ENCODE measurements around the gene EXOC6B. TPM values are rescaled to one million over a fixed set of nuclear protein-coding genes. Genes with fewer than 3 reads are reported as not detected.

The EXOC6B gene
- total RNA-seq, 2 experiments from 2014 or later: 16.9 to 17.5 TPM

DNA sequence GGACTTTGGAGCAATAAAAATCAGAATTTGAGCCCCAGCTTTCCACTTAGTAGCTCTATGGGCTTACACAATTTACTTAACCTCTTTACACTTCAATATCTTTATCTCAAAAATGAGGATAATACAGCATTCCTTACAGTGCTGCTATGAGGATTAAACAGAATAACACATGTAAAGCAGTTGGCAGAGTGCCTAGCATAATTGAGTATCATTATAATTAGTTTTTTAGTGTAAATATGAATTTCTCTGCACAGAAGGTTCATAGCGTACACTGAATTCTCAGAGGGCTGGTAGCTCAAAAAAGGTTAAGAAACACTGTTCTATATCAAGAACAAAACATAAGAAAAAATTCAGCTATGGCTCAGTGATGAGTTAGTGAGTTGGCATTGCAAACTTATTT lies 487.8 kb downstream of the EXOC6B start:
- Mint-ChIP-seq H3K27me3 (no peaks in the 10 kb centered on the region), H3K9me3 (no peaks in the 10 kb centered on the region), H3K27ac (no peak overlapping the region), H3K4me3 (no peak overlapping the region), H3K4me1 (ENCODE audit: low read depth) (no peaks in the 10 kb centered on the region), H3K36me3 (ENCODE audit: low read depth) (peaks cover 12% of the 10 kb centered on the region)
- Histone ChIP-seq H3K4me1 (ENCODE audit: insufficient read depth, low read length) (no peaks in the 10 kb centered on the region), H3K36me3 (ENCODE audit: insufficient read depth, low read length) (no peaks in the 10 kb centered on the region), H3K9me3 (ENCODE audit: control insufficient read depth in 1 of 2, insufficient read depth in 1 of 2, low read length in 2 of 2) (no peaks in the 10 kb centered on the region), H3K27ac (ENCODE audit: low read depth in 1 of 2, low read length in 2 of 2) (no peak overlapping the region), H3K27me3 (ENCODE audit: control insufficient read depth in 1 of 2, insufficient read depth in 2 of 2, low read length in 2 of 2) (no peaks in the 10 kb centered on the region), H3K4me3 (ENCODE audit: low read length) (no peak overlapping the region)
- TF ChIP-seq CTCF (IDR thresholded peaks at IDR 0.05): no peak
- DNase-seq (no peak), ATAC-seq (ENCODE audit: poor library complexity) (no peak)
- POLR2A ChIA-PET: no interaction called here
- intact Hi-C loops (cut with DNase I, micrococcal nuclease): no loop called here
- CTCF ChIA-PET: no interaction called here

DNA sequence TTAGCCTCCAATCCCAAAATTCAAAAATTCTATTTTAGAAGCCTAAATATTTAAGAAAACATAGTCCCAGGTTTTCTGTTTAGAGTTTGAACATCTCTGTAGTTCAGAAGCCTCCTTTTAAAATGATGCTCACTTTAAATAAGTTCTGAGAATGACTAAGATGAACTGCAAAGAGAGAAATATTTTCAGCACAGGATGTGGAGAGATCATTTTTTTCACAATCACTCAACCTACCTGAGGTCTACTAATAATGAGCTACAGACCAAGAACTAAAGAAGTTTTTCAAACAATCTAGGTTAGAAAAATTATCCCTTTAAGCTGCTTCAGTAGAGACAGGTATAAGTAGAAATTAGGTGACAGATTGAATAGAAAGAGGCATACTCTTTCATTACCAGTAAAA lies 493.1 kb downstream of the EXOC6B start:
- no peaks in the 10 kb centered on the region for H3K4me1 Mint-ChIP-seq (ENCODE audit: low read depth)
- H3K36me3 Mint-ChIP-seq (ENCODE audit: low read depth): peaks cover 16% of the 10 kb centered on the region
- no peaks in the 10 kb centered on the region for H3K9me3 ChIP-seq (ENCODE audit: control insufficient read depth in 1 of 2, insufficient read depth in 1 of 2, low read length in 2 of 2)
- no peaks in the 10 kb centered on the region for H3K36me3 ChIP-seq (ENCODE audit: insufficient read depth, low read length)
- no peak overlapping the region for H3K4me3 Mint-ChIP-seq
- ATAC-seq (ENCODE audit: poor library complexity): no peak
- no peak overlapping the region for H3K27ac Mint-ChIP-seq
- H3K4me3 ChIP-seq (ENCODE audit: low read length): no peak overlapping the region
- intact Hi-C loops (cut with DNase I, micrococcal nuclease): no loop called here
- no peaks in the 10 kb centered on the region for H3K27me3 Mint-ChIP-seq
- no peak for TF ChIP-seq CTCF (IDR thresholded peaks at IDR 0.05)
- no peak overlapping the region for H3K27ac ChIP-seq (ENCODE audit: low read depth in 1 of 2, low read length in 2 of 2)
- no peaks in the 10 kb centered on the region for H3K9me3 Mint-ChIP-seq
- H3K4me1 ChIP-seq (ENCODE audit: insufficient read depth, low read length): no peaks in the 10 kb centered on the region
- ChIA-PET POLR2A (no interaction called here), CTCF (no interaction called here)
- H3K27me3 ChIP-seq (ENCODE audit: control insufficient read depth in 1 of 2, insufficient read depth in 2 of 2, low read length in 2 of 2): no peaks in the 10 kb centered on the region
- no peak for DNase-seq

DNA sequence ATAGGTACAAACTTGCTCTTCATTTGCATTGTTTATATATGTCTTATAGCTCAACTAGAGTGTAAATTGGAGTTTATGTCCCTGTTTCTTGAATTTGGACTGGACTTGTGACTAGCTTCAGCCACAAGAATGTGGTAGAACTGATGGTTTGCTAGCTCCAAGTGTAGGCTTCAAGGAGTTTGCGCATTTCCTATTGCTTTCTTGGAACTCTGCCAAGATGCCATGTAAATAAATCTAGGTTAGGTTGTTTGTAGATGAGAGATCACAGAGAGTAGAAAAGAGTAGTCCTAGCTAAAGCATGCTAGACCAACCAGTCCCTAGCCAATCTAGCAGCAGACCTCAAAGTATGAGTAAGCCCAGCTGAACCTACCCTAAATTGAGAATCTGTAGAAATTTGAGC lies 495.2 kb downstream of the EXOC6B start:
- no peak for TF ChIP-seq CTCF (IDR thresholded peaks at IDR 0.05)
- ATAC-seq (ENCODE audit: poor library complexity) (no peak), DNase-seq (no peak)
- no peak overlapping the region for H3K4me3 Mint-ChIP-seq
- ChIA-PET POLR2A (no interaction called here), CTCF (no interaction called here)
- H3K27ac Mint-ChIP-seq: no peak overlapping the region
- Histone ChIP-seq H3K27ac (ENCODE audit: low read depth in 1 of 2, low read length in 2 of 2) (no peak overlapping the region), H3K9me3 (ENCODE audit: control insufficient read depth in 1 of 2, insufficient read depth in 1 of 2, low read length in 2 of 2) (no peaks in the 10 kb centered on the region), H3K36me3 (ENCODE audit: insufficient read depth, low read length) (no peaks in the 10 kb centered on the region), H3K4me1 (ENCODE audit: insufficient read depth, low read length) (no peaks in the 10 kb centered on the region), H3K4me3 (ENCODE audit: low read length) (no peak overlapping the region), H3K27me3 (ENCODE audit: control insufficient read depth in 1 of 2, insufficient read depth in 2 of 2, low read length in 2 of 2) (no peaks in the 10 kb centered on the region)
- no peaks in the 10 kb centered on the region for H3K27me3 Mint-ChIP-seq
- intact Hi-C loops (cut with DNase I, micrococcal nuclease): no loop called here
- peaks cover 9% of the 10 kb centered on the region for H3K36me3 Mint-ChIP-seq (ENCODE audit: low read depth)
- H3K4me1 Mint-ChIP-seq (ENCODE audit: low read depth): no peaks in the 10 kb centered on the region
- H3K9me3 Mint-ChIP-seq: no peaks in the 10 kb centered on the region
